GM21360 (cell line): ENCODE data around the gene SEC16B.

ENCODE experiments used
- ATAC-seq: cut with Tn5 transposase; IDR thresholded peaks from one replicate; pipeline ENCODE4 v1.9.1; 2021; ENCODE audit warnings: mild to moderate bottlenecking, moderate library complexity; ENCODE audit not compliant: unreplicated experiment

SEC16B gene

DNA sequence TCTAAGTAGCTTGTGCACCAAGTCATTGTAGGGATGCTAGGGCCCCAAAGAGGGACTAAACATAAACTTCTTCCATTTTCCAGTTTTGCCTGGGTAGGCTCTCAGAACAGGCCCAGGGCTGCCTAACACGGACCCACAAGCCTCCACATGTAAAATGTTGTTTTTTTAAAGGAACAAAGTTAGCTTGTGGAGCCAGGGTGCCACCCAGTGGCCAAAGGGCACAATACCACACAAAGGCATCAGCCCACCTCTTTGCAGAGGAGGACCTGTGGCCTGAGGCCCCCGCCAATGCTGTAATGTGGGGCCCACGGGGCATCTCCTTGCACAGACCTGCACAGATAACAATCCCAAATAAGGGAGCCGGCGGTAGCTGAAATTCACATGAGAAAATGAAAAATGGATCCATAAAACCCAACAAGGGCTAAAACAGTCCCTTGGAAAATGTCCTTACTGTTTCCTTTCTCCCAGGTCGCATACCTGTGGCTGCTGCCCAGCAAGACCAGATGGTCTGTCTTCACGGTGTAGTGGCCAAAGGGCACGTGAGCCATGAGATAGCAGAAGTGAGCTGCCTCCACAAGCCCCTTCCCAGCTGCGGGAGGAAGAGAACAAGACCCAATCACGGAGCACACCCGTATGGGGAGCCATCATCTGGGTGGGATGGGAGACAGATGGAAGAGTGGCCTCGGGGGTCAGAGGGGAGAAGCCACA lies 23.8 kb downstream of the SEC16B start:
- peak; percentile 72 for ATAC-seq

- ATAC-seq, result no peak
These were observed 25.6 kb downstream of the SEC16B start for GRCh38 chr1:177944016-177944949.

GRCh38 chr1:177941976-177942375 lies 27.9 kb downstream of the SEC16B start:
- no peak for ATAC-seq

DNA sequence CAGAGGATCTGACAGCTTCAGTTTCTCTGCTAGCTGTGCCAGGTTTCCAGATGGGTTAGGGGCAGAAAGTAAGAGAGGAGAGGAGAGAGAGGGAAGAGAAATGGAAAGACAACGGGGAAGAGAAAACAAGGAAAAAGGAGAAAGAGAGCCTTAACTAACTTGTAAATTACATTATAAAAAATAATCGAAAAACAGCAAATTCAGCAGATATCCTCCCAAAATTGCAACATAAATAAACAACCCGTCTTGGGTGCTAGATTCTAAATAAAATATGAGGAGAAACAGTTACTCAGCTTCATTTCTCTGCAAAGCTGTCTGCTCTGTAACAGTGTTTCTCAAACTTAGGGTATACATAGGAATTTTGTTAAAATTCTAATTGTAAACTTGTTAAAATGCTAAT lies 29.2 kb downstream of the SEC16B start:
- ATAC-seq, result no peak

- ATAC-seq, result no peak
These were observed 31.9 kb downstream of the SEC16B start for GRCh38 chr1:177937931-177938330.

GRCh38 chr1:177937174-177937770 lies 32.6 kb downstream of the SEC16B start:
- no peak for ATAC-seq

DNA sequence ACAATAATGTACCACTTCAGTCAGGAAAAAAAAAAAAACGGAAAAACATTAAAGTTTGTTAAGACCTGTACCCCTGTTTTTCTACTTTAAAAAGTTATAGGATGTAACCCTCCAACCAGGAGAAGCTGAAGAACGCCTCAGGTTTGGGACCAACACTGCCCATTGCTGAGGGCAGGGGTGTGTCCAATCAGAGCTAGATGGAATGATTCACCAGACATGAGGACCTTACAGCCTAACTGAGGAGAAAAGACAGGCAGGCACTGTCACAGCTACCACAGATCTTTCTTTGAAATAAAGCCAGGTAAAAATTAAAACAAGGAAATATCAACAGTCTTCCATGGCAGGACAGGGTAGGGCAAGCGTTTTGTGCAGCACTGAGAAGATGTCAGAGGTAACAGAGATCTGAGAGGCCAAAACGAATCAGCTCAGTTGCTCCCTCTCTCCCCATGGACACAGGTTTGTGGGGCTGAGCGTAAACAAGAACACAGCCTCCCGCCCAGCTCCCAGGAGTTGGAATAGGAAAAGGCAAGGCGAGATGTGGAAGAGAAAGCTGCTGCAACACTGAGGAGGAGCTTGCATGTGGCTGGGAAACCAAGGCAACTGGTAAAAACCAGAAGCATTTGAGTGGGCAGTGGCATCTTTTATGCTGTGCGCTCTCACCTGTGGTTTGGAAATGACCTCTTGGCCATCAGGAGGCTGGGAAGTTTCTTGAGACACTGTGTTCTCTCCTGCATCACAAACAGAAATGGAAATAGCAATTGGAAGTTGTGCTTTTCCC lies 34.0 kb downstream of the SEC16B start:
- ATAC-seq, result no peak

GRCh38 chr1:177934927-177935326 lies 34.9 kb downstream of the SEC16B start:
- ATAC-seq, result no peak

- ATAC-seq, result no peak
These were observed 35.4 kb downstream of the SEC16B start for GRCh38 chr1:177934461-177934860.

- ATAC-seq, result no peak
These were observed 36.0 kb downstream of the SEC16B start for GRCh38 chr1:177933881-177934280.

- no peak for ATAC-seq
These were observed 37.7 kb downstream of the SEC16B start for GRCh38 chr1:177932123-177932522.

DNA sequence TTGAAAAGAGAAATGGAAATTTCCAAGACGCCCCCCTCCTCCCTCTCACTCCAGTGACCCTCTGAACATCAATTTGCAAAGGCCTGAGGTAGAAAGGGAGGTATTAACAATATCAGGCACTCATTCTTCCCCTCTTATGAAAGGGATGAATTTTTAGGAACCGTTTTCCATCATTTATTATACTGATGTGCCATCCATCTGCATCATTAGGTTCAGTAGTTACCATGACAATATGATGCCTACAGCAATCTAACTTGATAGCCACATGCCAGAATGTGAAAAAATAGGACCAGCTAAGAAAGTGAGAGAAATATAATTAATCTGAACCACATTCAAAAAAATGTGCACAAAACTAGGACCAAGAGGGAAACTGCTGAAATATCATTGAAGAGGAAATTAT lies 40.9 kb downstream of the SEC16B start:
- ATAC-seq, result no peak

DNA sequence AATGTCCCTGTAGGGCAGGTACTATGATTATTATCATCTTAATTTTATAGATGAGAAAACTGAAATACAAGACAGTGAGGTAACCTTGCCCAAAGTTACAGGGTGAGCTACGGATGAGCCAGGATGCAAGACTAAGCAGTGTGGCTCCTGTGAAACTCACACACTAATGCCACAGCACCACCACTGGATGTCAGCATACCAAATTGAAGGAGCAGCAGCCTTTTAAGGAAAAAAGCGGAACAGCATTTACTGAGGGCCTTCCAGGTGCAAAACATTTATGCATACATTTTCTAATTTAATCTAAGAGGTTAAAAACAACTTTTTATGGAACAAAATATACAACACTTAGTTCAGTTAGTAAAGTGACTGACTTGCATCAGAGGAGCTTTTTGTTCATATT lies 41.7 kb downstream of the SEC16B start:
- ATAC-seq, result no peak

- ATAC-seq, result no peak
These were observed 42.7 kb downstream of the SEC16B start for GRCh38 chr1:177927021-177927596.

DNA sequence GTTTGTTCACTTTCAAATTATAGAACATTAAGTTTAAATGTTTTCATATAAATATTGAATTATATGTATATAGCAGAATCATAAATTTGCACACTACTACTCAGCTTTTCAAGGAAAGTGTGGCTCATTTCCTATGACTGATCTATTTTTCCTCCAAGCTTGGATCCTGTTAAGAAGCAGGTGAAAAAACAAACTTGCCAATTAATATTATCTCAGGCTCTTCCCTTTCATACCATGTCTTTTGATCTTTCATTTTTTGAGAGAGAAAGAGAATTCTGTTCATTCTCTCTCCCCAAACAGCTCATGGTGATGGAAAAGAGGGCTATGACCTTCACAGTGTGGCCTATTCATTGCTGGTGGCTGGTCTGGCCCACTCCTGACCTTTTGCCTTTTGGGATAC lies 43.7 kb downstream of the SEC16B start:
- no peak for ATAC-seq

DNA sequence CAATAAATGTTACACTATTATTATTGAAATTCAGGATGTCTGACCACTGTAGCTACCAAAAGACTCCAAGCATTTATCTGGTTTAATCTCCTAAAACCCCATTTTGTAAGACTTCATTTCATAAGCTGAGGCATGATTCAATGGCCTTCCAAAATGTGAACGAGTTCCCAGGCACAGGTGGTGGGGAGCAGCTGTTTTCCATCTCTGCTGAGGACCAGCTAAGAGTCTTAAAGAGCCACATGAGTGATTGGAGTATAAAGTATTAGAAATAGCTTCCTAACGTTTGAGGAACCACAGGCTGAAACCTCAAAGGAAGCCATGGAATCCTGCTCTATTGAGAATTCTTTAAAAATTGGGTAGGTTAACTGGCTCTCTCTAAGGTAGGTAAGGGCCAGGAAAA lies 44.9 kb downstream of the SEC16B start:
- ATAC-seq, result no peak

GRCh38 chr1:177923441-177923840 lies 46.4 kb downstream of the SEC16B start:
- ATAC-seq, result no peak

DNA sequence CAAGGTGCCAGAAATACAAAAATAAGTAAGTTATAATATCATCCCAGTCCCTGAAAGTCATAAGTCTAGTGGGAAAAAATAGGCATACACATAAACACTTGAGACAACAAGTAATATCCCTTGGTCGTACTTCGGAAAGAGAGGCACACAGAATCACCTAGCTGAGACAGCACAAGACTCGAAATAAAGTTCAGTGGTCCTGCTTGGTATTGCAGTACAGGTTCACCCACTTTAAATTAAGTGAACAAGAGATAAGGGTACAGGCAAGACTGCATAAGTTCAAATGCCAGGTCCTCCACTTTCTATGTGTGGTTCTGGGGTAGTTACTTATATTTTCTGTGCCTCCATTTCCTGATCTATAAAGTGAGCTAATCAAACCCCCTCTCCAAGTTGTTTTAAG lies 47.6 kb downstream of the SEC16B start:
- ATAC-seq, result no peak

DNA sequence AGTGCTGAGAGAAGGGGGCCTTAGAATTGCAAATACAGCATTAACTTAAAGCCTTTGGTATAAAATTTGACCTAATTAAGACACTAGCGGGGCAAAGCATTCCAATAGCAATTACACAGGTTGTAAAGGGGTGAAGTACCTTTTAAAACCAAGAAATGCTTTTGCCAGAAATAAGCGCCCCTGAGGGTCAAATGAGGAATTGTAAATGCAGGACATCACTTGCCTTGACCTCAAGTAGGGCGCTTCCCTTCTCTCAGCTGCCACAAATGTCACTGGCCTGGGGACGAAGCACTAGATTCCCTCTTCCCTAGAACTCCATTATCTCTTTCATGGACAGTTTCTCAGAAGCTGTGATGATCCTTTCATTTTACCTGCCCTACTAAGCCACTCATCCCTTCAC lies 48.3 kb downstream of the SEC16B start:
- no peak for ATAC-seq

DNA sequence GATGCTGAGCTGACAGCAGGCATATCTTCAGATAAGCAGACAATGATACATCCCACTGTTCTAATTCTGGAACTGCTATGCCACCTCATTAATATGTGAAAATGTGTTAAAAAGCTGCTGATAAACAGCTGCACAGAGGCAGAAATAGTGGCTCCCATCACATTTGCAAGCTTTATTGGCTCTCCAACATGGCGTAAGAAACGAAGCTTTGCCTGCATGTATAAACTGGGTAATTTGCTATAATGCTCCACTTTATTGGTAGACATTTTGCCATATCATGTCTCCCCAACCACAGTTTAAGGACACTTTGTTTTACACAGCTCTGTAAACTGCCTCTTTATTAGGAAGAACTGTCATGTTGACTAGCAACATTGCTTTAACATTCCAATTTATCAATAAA lies 49.8 kb downstream of the SEC16B start:
- no peak for ATAC-seq

DNA sequence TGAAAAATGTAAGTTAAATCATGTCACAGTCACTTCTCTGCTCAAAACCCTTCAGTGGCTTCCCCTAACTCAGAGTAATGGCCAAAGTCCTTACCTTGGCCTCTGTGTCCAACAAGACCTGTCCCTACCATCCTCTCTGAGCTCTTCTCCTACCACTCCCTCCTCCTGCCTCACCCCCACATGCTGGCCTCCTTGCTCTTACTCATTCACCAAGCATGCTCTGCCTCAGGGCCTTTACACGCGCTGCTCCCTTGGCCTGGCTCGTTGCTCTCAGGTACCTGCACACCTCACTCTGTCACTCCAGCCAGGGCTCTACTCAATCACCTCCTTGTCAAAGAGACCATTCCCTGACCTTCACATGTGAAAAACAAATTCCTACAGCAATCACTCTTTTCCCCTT lies 54.2 kb downstream of the SEC16B start:
- ATAC-seq, result no peak
